Cardiac fibroblast (primary cell): Measurements from ENCODE around the gene FEV.

Experiments used
- DNase-seq, 2 donors: peaks; one replicate each; pipeline versions ENCODE4 v3.0.0 to v3.0.0-alpha.2; 2010; ENCODE audit warnings: low read depth in 2 of 2
- H3K4me3 ChIP-seq, 2 donors: replicated peaks in 1 of 2; 1 replicate in 1 of 2; 2 replicates in 1 of 2; pipeline ENCODE4 v1.5.1; 2011; ENCODE audit warnings: low read depth in 2 of 2, low read length in 2 of 2, mild to moderate bottlenecking in 2 of 2, moderate library complexity in 1 of 2
- TF ChIP-seq, protein P1 (sequence below): IDR thresholded peaks from one replicate; pipeline ENCODE4 v1.5.1; 2011; ENCODE audit warnings: low read depth, mild to moderate bottlenecking, low read length, inconsistent platforms

The FEV gene

GRCh38 chr2:218961229-218961628 is 23.8 kb downstream of the FEV start:
- DNase-seq, result no peak
- no peak overlapping the region for H3K4me3 ChIP-seq
- TF ChIP-seq, protein P1, sequence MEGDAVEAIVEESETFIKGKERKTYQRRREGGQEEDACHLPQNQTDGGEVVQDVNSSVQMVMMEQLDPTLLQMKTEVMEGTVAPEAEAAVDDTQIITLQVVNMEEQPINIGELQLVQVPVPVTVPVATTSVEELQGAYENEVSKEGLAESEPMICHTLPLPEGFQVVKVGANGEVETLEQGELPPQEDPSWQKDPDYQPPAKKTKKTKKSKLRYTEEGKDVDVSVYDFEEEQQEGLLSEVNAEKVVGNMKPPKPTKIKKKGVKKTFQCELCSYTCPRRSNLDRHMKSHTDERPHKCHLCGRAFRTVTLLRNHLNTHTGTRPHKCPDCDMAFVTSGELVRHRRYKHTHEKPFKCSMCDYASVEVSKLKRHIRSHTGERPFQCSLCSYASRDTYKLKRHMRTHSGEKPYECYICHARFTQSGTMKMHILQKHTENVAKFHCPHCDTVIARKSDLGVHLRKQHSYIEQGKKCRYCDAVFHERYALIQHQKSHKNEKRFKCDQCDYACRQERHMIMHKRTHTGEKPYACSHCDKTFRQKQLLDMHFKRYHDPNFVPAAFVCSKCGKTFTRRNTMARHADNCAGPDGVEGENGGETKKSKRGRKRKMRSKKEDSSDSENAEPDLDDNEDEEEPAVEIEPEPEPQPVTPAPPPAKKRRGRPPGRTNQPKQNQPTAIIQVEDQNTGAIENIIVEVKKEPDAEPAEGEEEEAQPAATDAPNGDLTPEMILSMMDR, result no peak

DNA sequence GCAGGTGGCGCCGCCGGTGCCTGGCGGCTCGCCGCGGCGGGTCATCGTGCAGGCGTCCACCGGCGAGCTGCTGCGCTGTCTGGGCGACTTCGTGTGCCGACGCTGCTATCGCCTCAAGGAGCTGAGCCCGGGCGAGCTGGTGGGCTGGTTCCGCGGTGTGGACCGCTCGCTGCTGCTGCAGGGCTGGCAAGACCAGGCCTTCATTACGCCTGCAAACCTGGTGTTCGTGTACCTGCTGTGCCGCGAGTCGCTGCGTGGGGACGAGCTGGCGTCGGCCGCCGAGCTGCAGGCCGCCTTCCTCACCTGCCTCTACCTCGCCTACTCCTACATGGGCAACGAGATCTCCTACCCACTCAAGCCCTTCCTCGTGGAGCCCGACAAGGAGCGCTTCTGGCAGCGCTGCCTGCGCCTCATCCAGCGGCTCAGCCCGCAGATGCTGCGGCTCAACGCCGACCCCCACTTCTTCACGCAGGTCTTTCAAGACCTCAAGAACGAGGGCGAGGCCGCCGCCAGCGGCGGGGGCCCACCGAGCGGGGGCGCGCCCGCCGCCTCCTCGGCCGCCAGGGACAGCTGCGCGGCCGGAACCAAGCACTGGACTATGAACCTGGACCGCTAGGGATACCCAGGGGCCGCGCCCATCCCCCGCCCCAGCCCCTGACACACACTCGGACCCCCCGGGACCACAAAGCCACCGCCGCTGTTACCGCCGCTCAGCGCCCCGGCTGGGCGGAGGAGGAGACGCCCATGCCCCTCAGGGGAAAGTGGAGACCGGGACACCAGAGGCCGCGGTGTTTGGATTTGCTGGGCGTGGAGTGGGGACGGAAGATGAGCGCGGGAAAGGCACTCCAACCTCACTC is 24.4 kb downstream of the FEV start:
- TF ChIP-seq, protein P1, result no peak
- H3K4me3 ChIP-seq, result no peak overlapping the region
- no peak for DNase-seq

DNA sequence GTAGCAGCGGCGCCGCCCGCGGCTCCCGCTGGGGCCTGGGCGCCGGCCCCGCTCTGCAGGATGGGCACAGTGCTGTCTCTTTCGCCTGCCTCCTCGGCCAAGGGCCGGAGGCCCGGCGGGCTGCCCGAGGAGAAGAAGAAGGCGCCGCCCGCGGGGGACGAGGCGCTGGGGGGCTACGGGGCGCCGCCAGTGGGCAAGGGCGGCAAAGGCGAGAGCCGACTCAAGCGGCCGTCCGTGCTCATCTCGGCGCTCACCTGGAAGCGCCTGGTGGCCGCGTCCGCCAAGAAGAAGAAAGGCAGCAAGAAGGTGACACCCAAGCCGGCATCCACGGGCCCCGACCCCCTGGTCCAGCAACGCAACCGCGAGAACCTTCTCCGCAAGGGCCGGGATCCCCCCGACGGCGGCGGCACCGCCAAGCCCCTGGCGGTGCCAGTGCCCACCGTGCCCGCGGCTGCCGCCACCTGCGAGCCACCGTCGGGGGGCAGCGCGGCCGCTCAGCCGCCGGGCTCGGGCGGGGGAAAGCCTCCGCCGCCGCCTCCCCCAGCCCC is 25.1 kb downstream of the FEV start:
- peak overlapping the region; percentile 11 to 53 for H3K4me3 ChIP-seq
- DNase-seq, result no peak
- TF ChIP-seq, protein P1, result no peak

- peak; percentile 86 to 88 for DNase-seq
- H3K4me3 ChIP-seq, result peak within 1 kb of the TSS; percentile 37 to 53
- TF ChIP-seq, protein P1, result no peak
Observed at GRCh38 chr2:218959141-218959731, 25.7 kb downstream of the FEV start, which contains the start of gene CDK5R2. CDK5R2 (plus strand) TSS chr2:218959666; CDS start chr2:218959821, 155 bp downstream.

- no peak overlapping the region for H3K4me3 ChIP-seq
- DNase-seq, result no peak
- TF ChIP-seq, protein P1, result no peak
Observed at GRCh38 chr2:218958276-218958675, 26.7 kb downstream of the FEV start.

GRCh38 chr2:218957671-218958070 is 27.3 kb downstream of the FEV start:
- no peak overlapping the region for H3K4me3 ChIP-seq
- DNase-seq, result no peak
- TF ChIP-seq, protein P1, result no peak
